Left hindlimb (tissue), 1 donor: ENCODE measurements around the gene DPP6.

ENCODE experiments used
- DNase-seq: peaks from one replicate; pipeline ENCODE4 v3.0.0-alpha.2; 2018

Gene DPP6

DNA sequence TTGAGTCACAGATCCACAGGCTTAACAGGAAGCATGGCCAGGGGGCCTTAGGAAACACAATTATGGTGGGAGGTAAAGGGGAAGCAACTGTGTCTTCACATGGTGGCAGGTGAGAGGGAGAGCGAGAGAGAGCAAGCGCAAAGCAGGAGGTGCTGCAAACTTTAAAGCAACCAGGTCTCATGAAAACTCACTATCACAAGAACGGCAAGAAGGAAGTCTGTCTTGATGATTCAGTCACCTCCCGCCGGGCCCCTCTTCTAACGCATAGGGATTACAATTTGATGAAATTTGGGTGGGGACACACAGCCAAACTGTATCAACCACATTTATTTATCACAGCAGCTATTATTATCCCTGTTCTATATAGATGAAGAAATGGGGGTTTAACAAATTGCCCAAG lies 201.6 kb downstream of the DPP6 start:
- DNase-seq, result no peak

DNA sequence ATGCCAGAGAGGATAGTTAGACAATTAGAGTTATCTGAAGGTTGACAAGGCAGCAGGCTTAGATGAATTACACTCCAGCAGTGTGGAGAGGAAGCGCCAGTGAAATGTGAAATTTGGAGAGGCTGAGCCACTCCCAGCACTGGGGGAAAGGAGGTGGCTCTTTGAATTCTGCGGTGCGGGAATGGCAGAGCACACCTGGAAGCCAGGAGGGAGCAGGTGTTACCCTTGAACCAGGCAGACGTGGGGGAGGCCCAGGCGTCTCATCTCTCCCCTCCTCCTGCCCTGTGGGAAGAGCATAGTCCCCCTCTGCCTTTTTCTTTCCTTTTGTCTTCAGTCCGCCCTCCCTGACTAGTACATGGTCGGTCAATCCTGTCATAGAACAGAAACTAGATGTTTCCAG lies 203.1 kb downstream of the DPP6 start:
- no peak for DNase-seq

DNA sequence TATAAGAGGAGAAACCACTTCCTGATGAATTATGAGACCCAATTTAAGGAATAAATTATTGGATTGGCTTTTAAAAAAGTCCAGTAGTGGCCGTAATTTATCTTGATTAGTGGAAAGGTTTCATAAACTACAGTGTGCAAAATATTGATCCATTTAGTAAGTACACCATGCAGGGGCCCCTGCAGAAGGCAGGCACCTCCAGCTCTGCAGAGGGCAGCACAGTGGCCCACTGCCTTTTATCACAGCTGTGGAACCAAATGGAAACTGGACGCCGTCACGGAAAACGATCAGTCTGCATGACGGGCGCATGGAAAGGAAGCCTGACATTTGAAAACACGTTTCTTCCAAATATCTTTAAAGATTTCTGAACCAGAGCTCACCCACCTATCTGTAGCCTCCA lies 204.0 kb downstream of the DPP6 start:
- DNase-seq, result no peak

DNA sequence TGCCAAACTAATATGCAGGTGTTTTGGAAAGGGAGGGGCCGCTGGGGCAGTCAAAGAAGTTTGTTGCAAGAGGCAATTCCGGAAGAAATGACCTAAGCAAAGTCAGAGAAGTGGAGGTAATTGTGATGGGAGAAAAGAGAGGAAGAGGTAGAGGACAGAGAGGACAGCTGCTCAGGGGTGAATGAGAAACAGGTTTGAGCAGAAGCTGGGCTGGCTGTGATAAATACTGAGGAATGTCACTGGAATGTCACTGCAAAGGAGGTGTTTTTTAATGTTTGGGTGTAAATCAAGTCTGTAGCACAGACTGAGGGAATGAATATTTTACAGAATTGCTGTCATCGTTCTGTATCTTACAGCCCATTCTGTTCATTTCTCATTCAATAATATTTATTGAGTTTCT lies 207.2 kb downstream of the DPP6 start:
- no peak for DNase-seq

DNA sequence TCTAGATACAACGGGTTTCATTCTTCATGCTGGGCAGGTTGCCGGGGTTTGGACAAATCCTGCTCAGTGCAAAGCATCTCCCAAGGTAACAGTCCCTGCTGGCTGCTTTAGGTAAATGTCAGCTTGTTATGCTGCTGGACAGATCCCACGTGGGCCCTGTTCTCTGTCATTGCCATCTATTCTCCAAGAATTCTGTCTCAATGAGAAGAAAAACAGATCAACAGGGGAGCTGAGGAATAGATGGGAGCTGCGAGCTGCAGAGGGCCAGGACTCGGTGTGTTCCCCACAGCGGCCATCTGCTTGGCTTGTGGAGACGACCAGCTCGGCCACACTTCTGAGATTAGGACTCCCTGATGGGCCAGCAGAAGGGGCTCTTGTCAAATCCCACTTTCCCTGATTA lies 235.2 kb downstream of the DPP6 start:
- no peak for DNase-seq

DNA sequence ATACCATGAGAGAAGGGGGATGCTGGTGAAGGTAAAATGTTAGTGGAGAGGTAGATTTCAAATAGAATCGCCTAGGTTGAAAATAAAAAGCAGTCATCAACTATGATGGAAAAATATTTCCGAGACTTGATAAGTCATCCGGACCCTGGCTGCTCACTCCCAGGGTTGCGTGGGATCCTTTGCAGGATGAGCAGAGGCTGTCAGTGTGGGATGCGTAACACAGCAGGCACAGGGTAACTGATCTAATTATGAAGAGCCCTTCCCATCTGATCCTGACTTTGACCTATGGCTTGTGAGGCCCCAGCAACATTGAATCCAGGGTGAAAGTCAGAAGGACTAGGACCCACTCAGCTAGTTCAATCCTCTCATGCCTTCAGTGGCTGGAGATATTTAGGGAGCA lies 236.9 kb downstream of the DPP6 start:
- no peak for DNase-seq

DNA sequence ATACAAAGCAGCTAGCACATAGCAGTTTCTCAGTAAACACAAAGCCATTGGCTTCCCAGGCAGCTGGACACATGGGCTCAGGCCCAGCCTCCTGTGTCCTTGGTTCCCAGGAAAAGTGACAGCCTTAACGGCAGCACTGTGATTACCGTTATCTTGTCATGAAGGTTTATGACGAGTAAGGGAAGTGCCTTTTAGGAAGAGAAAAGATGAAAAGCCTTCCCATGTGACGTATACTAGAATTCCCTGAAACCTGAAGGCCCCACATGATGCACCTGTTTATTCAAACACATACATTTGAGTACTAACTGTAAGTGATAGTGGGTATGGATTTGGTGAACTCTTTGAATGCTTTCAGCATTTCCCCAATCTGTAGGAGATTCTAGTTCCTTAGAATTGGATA lies 244.2 kb downstream of the DPP6 start:
- DNase-seq, result no peak

DNA sequence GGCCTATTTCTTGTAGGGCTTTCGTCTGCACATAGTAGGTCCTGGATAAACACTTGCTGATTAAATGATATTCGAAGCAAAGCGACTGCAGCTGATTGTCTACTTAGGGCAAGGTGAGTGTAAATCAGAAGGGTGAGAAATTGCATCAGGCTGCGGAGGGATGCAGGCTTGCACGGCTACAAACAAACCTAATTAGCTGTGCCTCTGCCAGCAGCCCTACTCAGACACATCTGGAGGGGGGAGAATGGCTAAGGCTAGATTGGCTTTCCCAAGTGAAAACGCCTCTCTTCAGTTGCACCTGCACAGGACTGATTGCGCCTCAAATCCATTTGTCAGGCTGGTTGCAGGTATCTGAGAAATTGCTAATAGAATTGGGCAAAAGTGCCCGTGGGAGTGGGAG lies 247.5 kb downstream of the DPP6 start:
- no peak for DNase-seq

DNA sequence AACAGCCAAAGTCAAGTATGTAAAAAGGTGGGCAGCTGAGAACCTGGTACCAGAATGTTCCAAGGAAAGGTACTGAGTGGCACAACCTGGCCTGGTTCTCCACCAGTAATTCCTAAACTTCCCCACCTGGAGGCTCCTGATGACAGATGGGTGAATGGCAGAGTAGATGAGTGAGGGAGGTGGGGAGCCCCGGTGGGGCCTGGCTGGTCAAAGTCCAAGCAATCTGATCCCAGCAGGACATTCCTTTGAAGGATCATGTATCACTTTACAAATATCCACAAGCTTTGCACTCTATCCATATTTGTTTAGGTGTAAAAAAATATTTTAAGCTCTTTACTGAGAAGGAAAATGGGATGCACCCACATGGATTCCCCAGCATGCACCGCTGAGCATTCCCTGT lies 250.2 kb downstream of the DPP6 start:
- no peak for DNase-seq

DNA sequence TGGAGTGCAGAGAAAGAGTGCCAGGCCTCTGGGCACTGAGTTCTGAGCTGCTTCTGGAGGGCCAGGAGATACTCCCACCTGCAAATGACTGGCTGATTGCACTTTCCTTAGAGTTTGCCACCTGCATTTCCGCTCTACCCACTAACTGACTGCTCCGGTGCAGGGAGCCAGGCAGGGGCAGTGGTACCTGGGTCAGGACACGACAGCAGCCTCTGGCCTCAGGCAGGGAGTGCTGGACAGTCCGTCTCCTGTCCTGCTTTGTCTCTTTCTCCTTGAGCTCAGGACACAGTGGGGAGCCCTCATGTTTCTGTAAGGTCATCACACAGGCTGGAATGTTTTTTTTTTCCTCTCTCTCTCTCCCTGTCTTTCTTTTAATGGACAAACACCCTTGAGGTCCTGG lies 252.0 kb downstream of the DPP6 start:
- no peak for DNase-seq

DNA sequence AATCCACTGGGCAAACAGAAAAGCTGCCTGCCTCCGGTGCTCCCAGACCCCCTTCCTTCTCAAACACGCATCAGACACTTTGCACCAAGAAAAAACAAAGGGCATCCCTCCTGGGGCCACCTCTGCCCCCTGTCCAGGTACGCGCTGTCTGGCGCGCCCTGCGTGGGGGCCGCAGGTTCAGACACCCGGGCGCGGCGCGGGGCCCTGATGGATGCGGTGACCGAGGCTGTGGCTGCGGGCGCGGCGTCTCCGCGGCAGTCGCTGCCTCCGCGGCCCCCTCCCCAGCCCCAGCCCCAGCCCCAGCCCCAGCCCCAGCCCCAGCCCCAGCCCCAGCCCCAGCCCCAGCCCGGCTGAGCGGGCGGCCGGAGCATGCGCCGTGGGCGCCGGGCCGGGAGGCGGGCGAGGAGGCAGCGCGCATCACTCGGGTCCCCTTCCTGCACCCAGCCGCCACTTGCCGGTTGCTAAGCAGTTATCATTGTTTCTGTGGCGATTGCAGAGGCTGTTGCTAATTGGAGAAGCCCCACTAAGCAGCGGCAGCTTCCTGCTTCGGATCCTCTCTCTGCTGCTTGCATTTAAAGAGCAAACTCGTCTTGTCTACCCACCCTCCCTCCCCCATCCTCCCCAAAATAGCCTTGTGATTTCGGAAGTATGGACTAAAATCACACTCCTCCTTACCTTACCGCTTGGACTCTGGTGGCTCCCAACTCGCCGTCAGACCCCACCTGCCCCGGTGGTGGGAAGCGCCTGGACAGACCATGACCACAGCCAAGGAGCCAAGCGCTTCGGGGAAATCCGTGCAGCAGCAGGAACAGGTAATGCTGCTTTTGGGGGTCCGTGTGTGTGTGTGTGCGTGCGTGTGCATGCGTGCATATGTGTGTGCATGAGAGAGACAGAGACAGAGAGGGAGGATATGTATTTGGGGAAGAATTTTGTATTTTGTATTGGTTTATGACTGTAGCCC lies 252.8 kb downstream of the DPP6 start:
- no peak for DNase-seq

DNA sequence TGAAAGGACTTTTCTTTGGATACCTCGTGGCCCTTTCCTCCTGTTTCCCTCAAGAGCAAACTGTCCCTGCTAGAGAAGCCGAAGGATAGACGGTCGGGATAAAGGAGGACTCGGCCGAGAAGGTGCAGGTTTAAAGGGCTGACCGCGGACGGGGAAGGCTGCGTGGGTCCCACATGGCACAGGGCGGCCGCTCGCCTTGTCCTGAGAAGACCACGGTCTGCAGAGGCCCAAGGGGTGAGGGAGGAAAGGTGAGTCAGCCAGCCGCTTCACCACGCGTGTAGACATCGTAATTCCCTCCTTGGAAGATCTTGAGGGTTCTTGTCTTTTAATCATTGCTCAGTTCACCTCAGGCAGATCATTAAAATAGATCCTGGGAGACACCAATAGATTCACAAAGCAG lies 253.8 kb downstream of the DPP6 start:
- no peak for DNase-seq

DNA sequence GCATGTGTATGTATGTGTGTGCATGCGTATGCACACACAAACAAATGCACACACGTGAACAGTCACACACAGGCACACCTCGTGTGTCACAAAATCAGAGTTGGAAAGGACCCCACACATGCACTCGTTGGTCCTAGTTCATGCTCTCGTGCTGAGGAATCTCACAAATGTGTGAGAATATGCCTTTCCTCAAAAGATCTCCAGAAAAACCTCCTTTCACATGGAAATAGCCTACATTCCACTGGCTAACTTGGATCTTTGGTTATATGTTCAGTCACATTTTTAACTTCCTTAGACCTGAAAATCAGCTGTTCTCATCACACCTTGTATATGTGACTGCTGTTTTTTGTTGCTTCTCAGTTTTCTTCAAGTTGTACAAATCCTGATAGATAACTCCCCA lies 256.7 kb downstream of the DPP6 start:
- DNase-seq, result no peak

DNA sequence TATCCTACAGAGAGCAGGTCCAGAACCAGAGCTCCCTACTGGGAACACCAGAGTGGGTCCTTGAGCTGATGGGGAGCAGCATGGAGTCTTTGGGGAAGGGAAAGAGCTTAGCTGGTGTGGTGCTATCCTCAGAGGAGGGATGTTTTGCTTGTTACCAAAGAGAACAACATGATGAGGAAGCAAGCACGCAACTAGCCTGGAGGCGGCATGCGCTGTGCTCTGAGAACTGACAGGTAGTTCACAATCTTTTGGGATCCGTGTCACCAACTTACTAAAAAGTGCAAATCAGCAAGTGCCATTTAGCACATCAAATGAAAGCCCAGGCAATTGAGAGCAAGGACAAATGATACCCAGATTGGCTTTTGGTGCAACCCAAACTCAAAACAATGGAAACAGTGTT lies 257.9 kb downstream of the DPP6 start:
- no peak for DNase-seq

DNA sequence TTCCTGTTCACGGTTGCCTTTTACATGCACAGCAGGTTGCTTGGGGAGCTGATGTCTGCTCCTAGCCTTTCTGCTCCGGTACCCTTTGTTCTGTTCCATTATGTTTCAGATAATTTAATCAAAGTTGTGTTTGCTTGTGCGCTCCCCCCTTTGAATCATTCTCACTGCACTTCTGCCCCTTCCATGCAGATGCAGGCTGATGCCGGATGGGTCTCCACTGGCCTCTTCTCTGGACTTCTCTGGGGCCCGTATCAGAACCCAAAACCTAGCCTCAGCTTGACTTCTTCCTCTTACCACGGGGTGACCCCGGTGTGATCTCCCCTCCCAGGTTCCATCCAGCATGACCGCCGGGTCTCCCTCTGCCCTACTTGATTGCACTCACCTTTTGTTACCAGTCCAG lies 272.0 kb downstream of the DPP6 start:
- no peak for DNase-seq

DNA sequence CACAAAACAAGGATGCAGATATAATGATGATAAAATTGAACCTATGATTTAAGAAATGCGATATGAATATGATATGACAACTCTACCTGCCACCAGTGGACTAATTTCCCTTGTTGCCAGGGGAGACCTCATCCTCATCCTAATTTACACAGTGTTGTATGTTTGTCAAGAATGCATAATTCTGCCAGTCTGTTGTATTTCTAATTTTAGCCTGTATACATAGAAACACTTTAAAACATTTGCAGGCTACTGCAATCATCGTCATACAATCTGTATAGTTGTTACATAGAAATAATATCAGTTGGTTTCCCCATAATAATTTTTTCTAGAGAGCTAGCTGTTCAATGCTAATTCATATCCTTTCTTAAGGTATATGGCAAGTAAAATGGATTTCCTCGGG lies 274.2 kb downstream of the DPP6 start:
- DNase-seq, result no peak

DNA sequence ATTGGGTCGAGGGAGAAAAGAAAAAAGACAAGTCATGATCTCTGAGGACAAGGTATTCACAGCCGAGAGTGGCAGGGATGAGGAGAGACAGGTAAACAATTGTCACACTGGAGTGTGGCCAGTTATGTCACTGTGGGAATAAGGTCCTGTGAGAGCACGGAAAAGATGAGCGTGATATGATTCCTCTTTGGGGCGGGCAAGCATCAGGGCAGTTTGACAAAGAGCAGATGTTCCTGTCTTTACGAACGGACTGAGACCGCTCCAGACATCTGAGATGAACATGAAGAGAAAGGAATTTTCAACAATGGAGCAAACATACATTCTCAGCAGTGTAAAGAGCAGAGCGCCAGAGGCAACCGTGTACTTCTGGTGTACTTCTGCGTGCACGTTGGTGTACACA lies 278.1 kb downstream of the DPP6 start:
- DNase-seq, result no peak

DNA sequence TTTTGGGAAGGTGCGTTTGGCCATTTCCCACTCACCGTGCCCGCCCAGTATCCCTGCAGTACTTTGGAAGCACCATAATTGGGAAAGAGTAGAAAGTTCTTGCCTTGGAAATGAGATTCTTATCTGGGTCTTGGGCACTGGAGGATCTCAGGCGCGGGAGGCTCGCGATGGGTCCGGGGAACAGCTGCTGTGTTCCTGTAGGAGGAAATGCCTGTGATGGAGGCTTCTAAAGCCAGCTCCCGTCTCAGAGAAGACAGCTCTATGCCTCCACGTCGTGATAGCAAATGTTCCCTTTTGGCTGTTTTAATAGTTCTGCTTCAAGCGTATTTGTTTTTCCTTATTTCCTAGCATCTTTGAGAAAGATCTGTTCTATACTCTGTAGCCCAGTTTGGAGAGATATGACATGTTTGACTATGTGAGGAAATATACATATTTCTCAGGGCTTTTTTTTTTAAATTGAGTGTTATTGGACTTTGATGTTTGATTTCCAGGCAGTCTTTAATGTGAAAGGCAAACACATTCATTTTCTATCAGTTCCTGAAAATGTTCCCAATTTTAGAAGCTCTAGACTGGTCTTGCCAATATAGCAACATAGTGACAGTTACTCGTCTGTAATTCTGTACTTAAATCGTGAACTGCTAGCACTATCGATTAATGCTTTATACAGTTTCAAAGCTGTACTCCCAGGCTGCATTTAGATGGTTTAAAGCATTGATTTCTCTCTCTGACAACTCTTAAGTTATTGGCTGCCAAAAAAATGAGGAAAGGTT lies 280.8 kb downstream of the DPP6 start:
- DNase-seq, result no peak

DNA sequence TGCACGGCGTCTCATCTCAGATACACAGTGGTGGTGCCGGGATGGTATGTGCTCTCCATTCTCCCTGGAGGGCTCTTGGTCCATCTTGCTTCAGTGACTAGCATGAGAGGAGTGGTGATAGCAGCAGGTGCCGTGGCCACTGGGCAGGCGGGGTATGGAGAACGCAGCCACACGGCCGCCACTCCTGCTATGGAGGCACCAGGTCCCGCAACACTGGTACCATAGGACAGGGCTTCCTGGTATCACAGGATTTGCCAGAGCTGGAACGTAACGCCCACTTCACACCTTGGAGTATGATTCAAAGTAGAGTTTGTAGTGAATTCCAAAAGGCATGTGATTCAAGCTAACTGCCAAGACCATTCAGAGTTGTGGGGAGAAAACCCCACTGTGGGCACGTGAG lies 284.1 kb downstream of the DPP6 start:
- no peak for DNase-seq

DNA sequence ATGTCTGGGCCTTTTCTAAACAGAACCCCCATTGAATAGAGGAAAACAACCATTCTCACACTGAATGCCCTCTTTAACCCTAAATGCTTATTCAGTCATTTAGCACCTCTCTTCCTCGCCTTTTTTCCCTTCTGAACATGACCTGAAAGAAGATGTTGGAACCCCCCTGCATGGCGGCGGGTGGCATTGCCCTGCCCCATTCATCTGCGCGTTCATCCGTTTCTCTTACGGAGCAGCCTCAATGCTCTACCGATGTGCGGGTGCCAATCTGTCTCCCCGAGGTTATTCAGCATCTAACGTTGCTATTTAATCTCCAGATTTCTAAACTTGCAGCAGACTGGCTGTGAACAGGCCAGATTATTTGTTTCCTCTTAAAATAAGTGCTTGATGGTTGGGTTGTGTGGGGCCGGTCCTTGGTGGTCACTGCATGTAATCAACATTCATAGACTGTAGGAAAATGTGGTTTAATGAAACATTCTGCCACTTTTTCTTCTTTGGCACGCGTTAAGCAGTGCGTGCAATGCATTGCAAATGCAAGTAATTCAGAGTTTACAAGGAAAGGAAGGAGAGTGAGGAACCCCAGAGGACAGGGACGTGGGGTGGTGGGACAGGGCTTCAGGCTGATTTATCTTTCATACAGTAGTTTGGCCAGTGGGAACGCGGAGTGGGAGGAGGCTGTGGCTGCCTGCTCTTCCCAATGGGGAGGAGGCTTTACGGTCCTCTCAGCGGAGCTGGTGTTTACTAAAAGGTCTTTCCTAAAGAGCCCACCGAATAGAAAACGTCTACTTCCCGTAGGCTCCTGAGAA lies 286.7 kb downstream of the DPP6 start:
- no peak for DNase-seq

DNA sequence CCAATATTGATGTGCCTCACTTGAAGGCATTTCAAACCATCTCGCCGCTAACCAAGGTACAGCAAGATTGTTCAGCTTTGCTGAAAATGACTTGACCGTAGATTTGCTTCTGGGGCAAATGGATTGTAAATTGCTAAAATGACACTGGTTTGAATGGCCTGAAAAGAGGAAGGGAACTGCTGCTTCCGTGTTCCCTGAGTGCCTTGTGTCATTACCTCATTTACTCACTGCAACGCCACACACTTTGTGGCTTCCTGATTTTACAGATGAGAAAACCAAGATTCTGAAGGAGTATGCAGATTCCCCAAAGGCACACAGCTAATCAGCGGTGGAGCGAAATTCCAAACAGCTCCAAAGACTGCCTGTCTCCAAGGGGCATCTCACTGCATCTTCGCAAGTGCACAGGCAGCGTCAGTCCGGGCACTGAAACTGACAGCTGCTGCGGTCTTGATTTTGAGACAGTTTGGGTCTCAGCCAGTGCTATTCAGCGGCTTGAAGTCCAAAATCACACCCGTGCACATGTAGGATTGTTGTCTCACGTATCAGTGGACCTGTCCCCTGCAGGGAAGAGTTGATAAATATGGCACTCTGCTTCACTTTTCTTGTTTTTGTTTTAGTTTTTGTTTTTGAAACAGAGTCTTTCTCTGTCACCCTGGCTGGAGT lies 290.9 kb downstream of the DPP6 start:
- DNase-seq, result no peak

DNA sequence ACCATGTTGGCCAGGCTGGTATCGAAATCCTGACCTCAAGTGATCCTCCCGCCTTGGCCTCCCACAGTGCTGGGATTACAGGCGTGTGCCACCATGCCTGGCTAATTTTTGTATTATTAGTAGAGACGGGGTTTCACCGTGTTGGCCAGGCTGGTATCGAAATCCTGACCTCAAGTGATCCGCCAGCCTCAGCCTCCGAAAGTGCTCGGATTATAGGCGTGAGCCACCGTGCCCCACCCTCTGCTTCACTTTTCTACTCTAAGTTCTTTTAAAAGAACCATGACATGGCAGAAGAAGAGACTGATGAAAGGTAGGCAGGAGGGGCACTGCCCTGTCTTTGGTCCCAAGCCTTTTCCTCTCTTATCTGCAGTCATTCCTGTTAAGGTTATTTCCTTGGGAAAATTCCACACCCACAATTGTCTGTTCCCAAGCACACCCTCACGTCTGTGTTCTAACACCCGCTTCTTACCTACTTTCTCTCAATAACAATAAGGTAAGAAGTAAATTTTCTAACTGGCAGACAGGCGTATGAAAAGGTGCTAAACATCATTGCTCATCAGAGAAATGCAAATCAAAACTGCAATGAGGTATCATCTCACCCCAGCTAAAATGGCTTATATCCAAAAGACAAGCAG lies 291.7 kb downstream of the DPP6 start:
- DNase-seq, result no peak
